MM.1S (cell line): ENCODE measurements around the gene NLK.

Source experiments
- CTCF ChIP-seq: fragments of 300-600 bp; sonication (generic); IDR thresholded peaks from 2 replicates; pipeline ENCODE4 v1.5.1; 2016; ENCODE audit warnings: antibody characterized with exemption, low read length, mixed read lengths
- EZH2 ChIP-seq: fragments of 300-600 bp; sonication (generic); optimal IDR thresholded peaks from 2 replicates; pipeline ENCODE3; 2017; ENCODE audit warnings: low read depth, mild to moderate bottlenecking, antibody characterized with exemption, low read length, mixed read lengths

GRCh38 chr17:28124962-28125361, 82.5 kb downstream of the NLK start:
- no peak for TF ChIP-seq CTCF
- no peak for TF ChIP-seq EZH2
